GM19438 (cell line): ENCODE results near the gene CCDC182.

Source experiments
- ATAC-seq: cut with Tn5 transposase; IDR thresholded peaks from one replicate; pipeline ENCODE4 v1.9.1; 2021; ENCODE audit warnings: low read depth; ENCODE audit not compliant: unreplicated experiment

The CCDC182 gene

DNA sequence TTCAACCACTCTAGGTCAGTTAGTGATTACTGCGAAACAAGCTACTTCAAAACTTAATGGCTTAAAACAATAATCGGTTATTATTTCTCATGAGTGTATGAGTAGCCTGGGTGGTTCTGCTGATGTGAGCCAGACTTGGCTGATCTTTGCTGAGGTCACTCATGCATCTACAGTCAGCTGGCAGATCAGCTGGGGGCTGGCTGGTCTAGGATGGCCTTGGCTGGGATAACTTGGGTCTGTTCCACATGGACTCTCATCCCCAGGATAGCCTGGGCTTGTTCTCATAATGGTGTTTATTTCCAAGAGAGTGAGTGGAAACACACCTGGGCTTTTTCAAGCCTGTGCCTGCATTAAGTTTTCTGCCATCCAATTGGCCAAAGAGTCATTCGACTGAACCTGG lies 13.0 kb downstream of the CCDC182 start:
- ATAC-seq: no peak

- no peak for ATAC-seq
Observed at GRCh38 chr17:57730026-57730701, 14.9 kb downstream of the CCDC182 start.

DNA sequence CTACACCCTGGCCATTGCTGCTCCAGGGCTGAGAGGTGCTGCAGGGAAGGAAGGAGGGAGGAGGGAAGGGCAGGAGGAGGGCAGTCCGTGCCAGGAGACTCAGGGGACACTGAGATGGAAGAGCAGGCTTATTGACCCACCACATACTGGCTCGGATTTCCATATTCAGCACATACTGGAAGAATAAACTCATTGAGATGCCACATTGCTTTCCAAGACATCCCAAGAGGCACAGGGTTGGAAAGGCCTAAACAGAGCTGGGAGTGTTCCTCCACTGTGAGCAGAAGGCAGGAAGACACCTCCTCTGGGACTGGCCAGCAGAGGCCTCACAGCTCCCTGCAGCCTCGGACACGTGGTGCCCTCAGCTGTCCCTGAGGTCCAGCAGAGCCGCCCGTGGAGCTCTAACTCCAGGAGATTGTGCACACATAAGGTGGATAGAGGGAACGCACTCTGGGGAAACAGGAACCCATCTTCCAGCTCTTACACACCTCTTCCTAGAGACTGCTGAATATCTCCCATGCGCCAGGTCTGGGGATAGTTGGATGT lies 17.4 kb downstream of the CCDC182 start:
- ATAC-seq: no peak

- no peak for ATAC-seq
Observed at GRCh38 chr17:57726838-57727237, 18.3 kb downstream of the CCDC182 start.

DNA sequence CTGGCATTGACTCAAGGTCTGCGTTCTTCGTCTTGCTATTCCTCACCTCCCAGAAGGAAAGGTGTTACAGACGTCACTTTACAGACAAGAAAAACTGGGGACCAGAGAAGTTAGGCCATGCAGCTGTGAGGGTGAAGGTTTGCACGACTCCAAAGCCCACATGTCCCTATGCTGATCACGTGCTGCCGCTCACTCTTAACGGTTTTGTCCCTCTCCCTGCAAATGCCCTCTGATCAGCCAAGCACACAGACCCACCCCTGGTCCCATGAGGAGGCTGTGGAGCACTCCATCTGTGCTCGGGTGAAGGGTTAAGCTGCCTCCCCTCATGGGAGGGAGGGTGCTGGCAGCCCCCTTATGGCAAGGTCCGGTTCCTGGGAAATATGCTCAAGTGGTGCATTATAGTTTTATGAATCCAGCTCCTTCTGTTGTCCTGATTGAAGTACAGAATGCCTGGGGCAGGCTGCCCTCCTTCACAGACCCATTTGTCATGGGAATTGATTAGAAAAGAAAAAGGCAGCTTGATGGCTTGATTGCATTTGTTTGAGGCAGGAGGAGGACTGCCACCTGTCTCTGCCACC lies 18.8 kb downstream of the CCDC182 start:
- ATAC-seq: no peak

- ATAC-seq: no peak
Observed at GRCh38 chr17:57724729-57725125, 20.4 kb downstream of the CCDC182 start.

- ATAC-seq: peak; percentile 65
Observed at GRCh38 chr17:57724026-57724728, 20.9 kb downstream of the CCDC182 start.

DNA sequence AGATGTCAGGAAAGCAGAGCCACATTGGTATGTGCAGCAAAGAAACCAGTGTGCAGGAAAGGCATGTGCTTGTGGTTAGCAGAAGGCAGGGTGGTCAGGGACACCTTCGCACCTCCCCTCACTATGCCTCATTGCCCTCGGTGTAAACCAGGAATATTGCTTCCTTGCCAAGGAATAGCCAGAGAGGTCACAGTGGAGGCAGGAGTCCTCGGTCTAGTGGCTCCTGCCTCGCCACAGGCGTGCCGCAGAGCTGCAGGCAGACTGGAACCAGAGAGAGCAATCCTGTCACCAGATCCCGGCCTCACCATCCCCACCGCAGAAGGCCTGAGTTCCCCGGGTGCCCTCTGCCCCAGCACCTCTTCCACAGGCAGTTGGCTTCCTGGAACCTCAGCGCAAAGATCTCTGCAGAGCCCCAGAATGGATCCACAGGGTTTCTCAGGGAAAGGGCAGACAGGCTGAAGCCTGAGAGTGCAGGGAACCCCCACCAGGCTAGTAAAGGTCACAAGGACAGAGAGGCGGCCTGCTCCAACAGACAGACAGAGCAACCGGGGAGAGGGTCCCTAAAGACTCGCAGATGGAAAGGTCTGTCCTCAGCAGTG lies 21.6 kb downstream of the CCDC182 start:
- no peak for ATAC-seq

- no peak for ATAC-seq
Observed at GRCh38 chr17:57722704-57723043, 22.4 kb downstream of the CCDC182 start.

- ATAC-seq: no peak
Observed at GRCh38 chr17:57721967-57722703, 23.0 kb downstream of the CCDC182 start.

- no peak for ATAC-seq
Observed at GRCh38 chr17:57720386-57721035, 24.6 kb downstream of the CCDC182 start.

DNA sequence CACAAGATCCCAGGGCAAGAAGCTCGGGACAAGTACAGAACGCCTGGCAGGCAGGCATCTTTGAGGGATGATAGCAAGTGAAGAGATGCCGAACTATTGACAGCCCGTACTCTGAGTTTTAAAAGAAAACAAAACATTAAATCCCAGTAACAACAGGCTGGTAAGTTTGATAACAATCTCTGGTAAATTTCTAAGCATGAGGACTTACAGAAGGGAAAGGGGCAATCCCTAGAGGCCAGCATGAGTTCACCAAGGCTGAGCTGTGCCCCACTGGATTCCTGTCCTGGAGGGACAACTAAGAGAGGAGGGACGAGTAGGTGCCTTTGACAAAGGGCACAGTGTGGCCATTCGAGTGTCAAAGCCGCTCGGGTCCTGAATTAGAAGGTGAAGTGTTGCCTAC lies 26.2 kb downstream of the CCDC182 start:
- ATAC-seq: no peak

DNA sequence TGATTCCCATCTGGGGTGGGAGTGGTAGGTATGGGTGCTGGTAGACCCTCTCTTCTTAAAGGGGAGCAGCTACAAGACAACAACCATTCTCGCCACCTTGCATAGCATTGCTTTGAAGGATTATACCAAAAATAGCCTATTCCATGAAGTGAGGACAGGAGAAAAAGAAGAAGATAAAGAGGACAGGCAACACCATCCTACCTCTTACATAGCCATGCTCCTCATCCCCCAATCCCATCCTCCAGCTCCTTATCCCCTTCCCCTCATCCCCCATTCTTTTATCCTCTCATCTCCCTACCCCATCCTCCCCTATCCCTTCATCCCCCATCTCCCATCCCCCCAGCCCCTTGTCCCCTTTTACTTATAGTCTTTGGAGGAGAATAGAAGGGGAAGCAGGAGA lies 29.1 kb downstream of the CCDC182 start:
- ATAC-seq: no peak

- ATAC-seq: no peak
Observed at GRCh38 chr17:57714665-57715180, 30.4 kb downstream of the CCDC182 start.

GRCh38 chr17:57713140-57713539 lies 32.0 kb downstream of the CCDC182 start:
- ATAC-seq: no peak

- no peak for ATAC-seq
Observed at GRCh38 chr17:57708410-57708809, 36.7 kb downstream of the CCDC182 start.

GRCh38 chr17:57707892-57708291 lies 37.2 kb downstream of the CCDC182 start:
- no peak for ATAC-seq

- ATAC-seq: no peak
Observed at GRCh38 chr17:57706761-57707160, 38.3 kb downstream of the CCDC182 start.

DNA sequence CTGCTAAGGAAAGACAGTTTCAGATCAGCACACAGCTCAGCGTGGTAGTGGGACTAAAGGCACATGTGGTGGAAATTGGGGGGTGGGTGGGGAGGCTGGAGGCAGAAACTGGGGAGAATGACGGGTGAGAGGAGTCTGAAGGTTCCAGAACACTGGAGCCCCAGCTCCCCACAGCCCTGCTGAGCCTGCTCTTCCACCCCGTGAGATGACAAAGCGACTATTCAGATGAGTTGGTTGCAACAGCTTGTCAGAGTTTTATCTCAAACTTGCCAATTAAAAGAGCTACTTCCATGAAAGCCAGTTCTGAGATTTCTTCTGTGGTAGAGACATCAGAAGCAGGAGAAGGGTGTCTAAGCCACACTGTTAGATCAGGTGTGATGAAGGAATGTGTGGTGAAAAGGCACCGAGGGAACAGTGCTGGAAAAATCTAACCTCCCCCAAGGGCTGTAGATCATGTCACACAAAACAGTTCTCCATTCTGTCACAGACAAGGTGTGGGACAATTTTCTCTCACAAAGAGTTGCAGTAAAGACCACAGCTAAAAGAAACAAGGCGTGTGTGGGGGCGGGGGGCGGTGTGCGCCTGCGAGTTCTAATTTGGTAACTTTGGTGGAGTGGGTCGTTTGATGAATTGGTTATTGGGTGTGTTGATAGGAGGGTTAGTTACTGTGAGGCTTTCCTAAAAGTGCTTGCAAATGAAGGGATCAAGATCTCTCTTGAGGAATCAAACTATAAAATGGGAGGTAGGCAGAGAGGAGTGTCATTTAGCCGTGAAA lies 39.0 kb downstream of the CCDC182 start:
- no peak for ATAC-seq
